Effector memory CD8-positive, alpha-beta T cell (primary cell): ENCODE measurements around the gene C1QTNF12.
"Not testable (repeated sequence)": the region's sequence is repeated elsewhere in the genome, so short reads cannot be mapped to it uniquely, and the experiment has no call there.

Experiments used
- ATAC-seq: fragments of 150-1000 bp; cut with Tn5 transposase; replicated peaks from 2 replicates; pipeline ENCODE4 v1.10.0; 2021; ENCODE audit warnings: mild to moderate bottlenecking, moderate library complexity
- DNase-seq, 3 experiments: peaks; one replicate each; pipeline ENCODE4 v3.0.0; 2021
- H3K27ac Mint-ChIP-seq, 2 donors: one replicate each; pipeline ENCODE4 v1.8.0; 2022; ENCODE audit warnings: mild to moderate bottlenecking in 2 of 2, mixed read lengths in 2 of 2, moderate library complexity in 2 of 2
- H3K27me3 Mint-ChIP-seq, 2 donors: one replicate each; pipeline ENCODE4 v1.8.0; 2022; ENCODE audit warnings: mixed read lengths in 2 of 2
- H3K36me3 Mint-ChIP-seq: one replicate; pipeline ENCODE4 v1.8.0; 2022; ENCODE audit warnings: mild to moderate bottlenecking, moderate library complexity, mixed read lengths; ENCODE audit not compliant: insufficient read depth
- H3K4me1 Mint-ChIP-seq, 2 donors: one replicate each; pipeline ENCODE4 v1.8.0; 2022; ENCODE audit warnings: low read depth in 2 of 2, mixed read lengths in 2 of 2
- H3K4me3 Mint-ChIP-seq, 2 donors: one replicate each; pipeline ENCODE4 v1.8.0; 2022; ENCODE audit warnings: mild to moderate bottlenecking in 2 of 2, mixed read lengths in 2 of 2, moderate library complexity in 2 of 2
- H3K9me3 Mint-ChIP-seq, 2 donors: one replicate each; pipeline ENCODE4 v1.8.0; 2022; ENCODE audit warnings: mixed read lengths in 2 of 2

Gene C1QTNF12

DNA sequence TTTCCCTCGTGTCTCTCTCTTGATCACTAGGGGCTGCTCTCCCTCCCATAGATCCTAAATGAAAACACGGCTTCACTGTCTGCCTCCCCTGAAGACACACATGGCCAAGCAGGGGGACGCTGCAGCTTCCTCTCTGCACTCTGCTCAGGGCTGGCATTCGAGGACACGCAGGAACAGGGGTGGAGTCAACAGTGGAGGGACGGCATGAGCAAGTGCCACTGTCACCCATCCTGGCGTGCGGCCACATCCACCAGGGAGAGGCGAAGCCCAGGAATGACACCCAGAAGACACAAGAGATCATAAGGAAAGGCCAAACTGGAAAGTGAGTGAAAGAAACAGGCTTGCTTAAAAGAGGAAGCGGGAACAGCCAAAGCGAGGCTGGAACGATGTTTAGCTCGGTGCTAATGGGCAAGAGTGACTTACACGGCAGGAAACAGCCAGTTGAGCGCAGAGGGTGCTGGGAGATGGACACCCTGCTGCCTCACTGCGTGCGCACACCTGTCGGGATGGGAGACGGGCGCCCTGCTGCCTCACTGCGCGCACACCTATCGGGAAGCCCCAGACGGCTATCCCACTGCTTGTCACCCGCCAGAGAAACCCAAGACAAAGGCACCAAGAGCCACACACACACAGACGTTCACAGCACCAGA lies 13.6 kb upstream of the C1QTNF12 start:
- peaks cover 14 to 17% of the 10 kb centered on the region in 2 donors for H3K4me1 Mint-ChIP-seq
- peak overlapping the region in 1 of 2 donors; percentile 61 for H3K27ac Mint-ChIP-seq
- ATAC-seq: no peak
- DNase-seq: no peak
- H3K9me3 Mint-ChIP-seq: no peaks in the 10 kb centered on the region
- peaks cover 65% of the 10 kb centered on the region for H3K36me3 Mint-ChIP-seq
- H3K4me3 Mint-ChIP-seq: no peak overlapping the region
- no peaks in the 10 kb centered on the region for H3K27me3 Mint-ChIP-seq

DNA sequence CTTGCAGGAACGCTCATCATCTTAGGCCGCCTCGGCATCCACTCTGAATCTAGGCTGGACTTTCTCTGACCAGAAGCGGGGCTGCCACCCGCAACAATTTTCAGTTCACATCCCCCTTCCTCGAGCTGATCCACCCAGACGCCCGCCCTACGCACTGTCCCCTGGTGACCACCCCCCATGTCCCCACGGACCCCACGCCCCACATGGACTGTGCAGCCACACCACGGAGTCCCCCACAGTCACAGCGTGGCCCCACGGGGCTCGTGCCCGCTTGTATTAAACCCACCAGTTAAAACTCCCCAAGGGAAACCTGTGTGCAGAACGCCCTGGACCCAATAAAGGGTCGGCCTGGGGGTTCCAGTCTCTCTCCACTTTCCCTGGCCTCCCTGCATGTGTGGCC lies 13.0 kb upstream of the C1QTNF12 start:
- peaks cover 14 to 17% of the 10 kb centered on the region in 2 donors for H3K4me1 Mint-ChIP-seq
- peaks cover 61% of the 10 kb centered on the region for H3K36me3 Mint-ChIP-seq
- no peaks in the 10 kb centered on the region for H3K9me3 Mint-ChIP-seq
- DNase-seq (no peak), ATAC-seq (no peak)
- H3K27me3 Mint-ChIP-seq: no peaks in the 10 kb centered on the region
- no peak overlapping the region for H3K4me3 Mint-ChIP-seq
- H3K27ac Mint-ChIP-seq: peak overlapping the region in 1 of 2 donors; percentile 61

DNA sequence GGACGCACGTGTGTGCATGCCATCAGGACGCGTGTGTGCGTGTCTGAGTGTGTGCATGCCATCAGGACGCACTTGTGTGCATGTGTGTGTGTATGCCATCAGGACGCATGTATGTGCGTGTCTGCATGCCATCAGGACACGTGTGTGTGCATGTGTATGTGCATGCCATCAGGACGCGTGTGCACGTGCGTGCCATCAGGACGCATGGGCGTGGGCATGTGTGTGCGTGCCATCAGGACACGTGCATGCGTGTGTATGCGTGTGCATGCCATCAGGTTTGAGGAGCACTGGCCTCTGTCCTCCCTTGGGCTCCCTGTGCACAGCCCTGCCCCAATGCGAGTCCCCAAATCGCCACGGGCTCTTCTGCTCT lies 12.6 kb upstream of the C1QTNF12 start:
- no peak for DNase-seq
- ATAC-seq: no peak
- Mint-ChIP-seq H3K4me3 (no peak overlapping the region), H3K27me3 (no peaks in the 10 kb centered on the region), H3K9me3 (no peaks in the 10 kb centered on the region), H3K4me1 (peaks cover 14 to 17% of the 10 kb centered on the region in 2 donors), H3K36me3 (peaks cover 58% of the 10 kb centered on the region), H3K27ac (no peak overlapping the region)

DNA sequence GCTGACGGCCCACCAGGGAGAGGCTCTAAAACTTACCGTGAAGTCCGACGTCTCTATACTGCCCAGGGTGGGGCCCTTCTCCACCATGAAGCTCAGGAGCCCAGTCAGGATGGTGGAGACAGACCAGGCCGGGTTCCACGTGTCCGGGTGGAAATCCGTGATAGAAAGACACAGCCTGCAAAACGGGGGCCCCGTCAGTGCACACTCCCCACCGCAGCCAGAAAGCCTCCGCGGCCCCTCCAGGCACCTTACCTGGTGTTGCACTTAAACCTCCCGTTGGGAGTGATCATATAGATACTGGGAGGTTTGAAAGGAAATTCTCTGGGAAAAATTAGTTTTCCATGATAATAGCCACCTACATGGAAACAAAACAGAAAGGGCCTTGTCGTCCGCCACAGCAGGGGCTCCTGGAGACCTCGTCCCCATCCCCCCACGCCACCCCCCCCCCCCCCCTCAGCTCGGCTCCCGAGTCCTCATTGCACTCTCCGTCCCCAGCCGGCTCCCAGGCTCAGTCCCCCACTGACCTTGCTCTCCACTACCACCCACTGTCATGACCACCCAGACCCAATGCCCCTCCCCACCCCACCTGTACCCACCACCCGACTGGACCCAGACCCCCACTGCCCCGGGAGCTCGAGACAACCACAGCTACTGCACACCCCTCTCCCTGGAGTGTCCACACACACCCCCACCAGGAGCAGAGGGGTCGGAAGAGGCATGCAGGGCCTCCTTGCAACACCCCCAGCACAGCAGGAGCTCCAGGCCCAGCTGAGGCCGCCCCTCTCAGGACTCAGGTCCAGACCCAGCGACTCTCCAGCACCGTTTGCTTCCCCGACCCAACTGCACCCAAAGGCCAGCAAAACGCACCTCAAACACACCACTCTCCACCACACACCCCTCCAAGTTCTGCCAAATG lies 10.7 kb upstream of the C1QTNF12 start:
- H3K4me3 Mint-ChIP-seq: no peak overlapping the region
- ATAC-seq (no peak), DNase-seq (no peak)
- peak overlapping the region in 1 of 2 donors; percentile 81 for H3K27ac Mint-ChIP-seq
- H3K36me3 Mint-ChIP-seq: peaks cover 56% of the 10 kb centered on the region
- peaks cover 19% of the 10 kb centered on the region in 2 donors for H3K4me1 Mint-ChIP-seq
- H3K27me3 Mint-ChIP-seq: no peaks in the 10 kb centered on the region
- no peaks in the 10 kb centered on the region for H3K9me3 Mint-ChIP-seq

DNA sequence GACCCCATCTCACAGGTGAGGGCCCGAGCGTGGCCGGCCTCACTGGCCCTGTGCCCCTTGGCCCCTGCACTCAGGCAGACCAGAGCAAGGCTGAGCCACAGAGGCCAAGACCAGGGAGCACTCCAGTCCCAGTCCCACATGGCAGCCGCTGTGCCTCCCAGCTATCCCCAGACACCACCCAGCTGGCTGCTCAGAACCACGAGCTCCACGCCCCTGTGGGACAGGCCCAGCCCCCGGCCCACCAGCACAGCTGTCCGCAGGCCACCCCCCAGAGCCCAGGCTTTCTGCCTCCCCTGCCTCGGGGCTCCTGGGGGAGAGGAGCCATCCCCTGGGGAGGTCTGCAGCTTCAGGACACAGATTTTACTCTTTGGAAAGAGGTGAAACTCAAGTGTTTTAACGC lies 9.1 kb upstream of the C1QTNF12 start:
- Mint-ChIP-seq H3K27me3 (no peaks in the 10 kb centered on the region), H3K4me1 (peaks cover 17 to 19% of the 10 kb centered on the region in 2 donors), H3K27ac (no peak overlapping the region), H3K4me3 (no peak overlapping the region), H3K36me3 (peaks cover 46% of the 10 kb centered on the region), H3K9me3 (no peaks in the 10 kb centered on the region)
- no peak for DNase-seq
- no peak for ATAC-seq

DNA sequence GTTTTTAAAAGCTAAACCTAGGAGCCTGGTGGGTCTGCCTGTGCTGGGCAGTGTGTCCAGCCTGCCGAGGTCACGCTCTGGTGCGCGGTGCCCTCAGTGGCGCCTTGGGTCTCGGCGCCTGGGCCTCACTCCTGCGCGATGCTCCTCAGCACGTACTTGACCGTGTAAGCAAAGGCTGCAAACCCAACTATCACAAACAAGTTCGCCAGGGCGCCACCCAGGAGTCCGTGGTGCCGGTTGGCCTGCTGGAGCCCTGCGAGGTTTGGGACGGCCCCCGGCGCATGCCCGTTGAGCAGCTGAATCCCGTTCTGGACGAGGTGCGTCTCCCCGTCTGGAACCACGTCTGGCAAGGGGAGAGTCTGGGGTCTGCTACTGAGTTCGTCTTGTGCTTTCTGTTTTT lies 8.6 kb upstream of the C1QTNF12 start:
- DNase-seq: no peak
- Mint-ChIP-seq H3K27ac (no peak overlapping the region), H3K27me3 (no peaks in the 10 kb centered on the region), H3K4me1 (peaks cover 17 to 19% of the 10 kb centered on the region in 2 donors), H3K4me3 (no peak overlapping the region), H3K9me3 (no peaks in the 10 kb centered on the region), H3K36me3 (peaks cover 44% of the 10 kb centered on the region)
- ATAC-seq: no peak

DNA sequence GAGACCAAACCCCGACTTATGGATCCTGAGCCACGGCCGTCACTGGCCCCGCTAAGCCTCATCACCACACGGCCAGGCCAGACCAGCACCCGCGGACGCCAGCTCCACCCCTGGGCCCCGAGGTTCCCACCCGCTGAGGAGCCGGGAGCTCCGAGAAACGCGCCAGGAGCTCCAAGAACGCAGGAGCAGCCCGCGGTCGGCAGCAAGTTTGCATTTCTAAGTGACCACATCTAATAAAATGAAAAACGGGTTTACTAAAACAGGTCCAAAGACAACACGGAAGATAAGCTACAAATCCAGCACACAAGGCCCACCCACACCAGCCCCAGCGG lies 8.1 kb upstream of the C1QTNF12 start:
- peaks cover 14 to 16% of the 10 kb centered on the region in 2 donors for H3K4me1 Mint-ChIP-seq
- no peaks in the 10 kb centered on the region for H3K9me3 Mint-ChIP-seq
- no peak for ATAC-seq
- no peaks in the 10 kb centered on the region for H3K27me3 Mint-ChIP-seq
- no peak for DNase-seq
- no peak overlapping the region for H3K4me3 Mint-ChIP-seq
- H3K36me3 Mint-ChIP-seq: peaks cover 42% of the 10 kb centered on the region
- H3K27ac Mint-ChIP-seq: no peak overlapping the region

DNA sequence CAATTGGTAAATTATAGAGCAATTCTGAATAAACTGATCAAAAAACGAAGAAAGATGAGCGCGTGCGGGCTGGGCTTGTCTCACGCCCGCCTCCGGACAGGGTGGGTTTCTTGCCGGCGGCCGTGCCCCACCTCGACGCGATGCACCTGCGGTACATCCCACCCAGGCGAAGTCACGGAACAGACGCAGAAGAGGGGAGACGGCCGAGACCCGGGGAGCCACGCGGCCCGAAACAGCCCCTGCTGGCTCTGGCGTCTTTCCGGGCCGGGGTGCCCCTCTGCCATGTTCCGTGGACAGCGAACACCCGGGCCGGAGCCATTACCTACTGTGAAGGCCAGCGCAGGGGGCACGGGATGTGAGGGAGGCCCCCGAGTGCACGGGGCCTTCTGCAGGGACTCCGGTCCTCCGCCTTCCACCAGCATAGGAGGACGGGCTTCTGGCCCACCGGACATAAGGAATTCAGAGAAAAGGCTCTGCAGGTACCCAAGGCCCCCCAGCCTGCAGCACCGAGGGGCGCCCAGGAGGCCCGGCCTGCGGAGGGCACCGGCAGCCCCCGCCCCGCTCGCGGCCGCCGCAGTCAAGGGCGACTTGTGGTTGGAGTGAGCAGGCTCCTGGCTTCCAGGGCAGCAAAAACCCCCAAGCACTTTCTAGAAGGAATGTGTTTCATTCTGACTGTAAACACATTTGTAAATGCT lies 7.6 kb upstream of the C1QTNF12 start:
- Mint-ChIP-seq H3K4me3 (no peak overlapping the region), H3K4me1 (peaks cover 13 to 16% of the 10 kb centered on the region in 2 donors), H3K36me3 (peaks cover 40% of the 10 kb centered on the region), H3K9me3 (no peaks in the 10 kb centered on the region), H3K27ac (peak overlapping the region in 1 of 2 donors; percentile 19), H3K27me3 (no peaks in the 10 kb centered on the region)
- DNase-seq: no peak
- no peak for ATAC-seq

DNA sequence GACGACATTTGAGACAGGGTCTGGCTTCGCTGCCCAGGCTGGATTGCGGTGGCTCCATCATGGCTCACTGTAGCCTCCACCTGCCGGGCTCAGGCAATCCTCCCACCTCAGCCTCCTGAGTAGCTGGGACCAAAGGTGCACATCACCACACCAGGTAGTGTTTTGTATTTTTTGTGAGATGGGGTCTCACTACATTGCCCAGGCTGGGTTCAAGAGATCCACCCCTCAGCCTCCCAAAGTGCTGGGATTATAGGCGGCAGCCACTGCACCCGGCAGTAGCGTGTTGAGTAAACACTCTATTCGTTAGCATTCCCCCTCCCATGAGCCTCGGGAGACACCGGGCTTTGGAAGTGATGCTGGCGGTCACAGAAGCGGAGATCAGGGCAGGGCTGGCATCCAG lies 6.8 kb upstream of the C1QTNF12 start:
- Mint-ChIP-seq H3K9me3 (no peaks in the 10 kb centered on the region), H3K4me1 (peaks cover 13 to 15% of the 10 kb centered on the region in 2 donors), H3K27ac (peak overlapping the region in 1 of 2 donors; percentile 19), H3K27me3 (no peaks in the 10 kb centered on the region), H3K4me3 (no peak overlapping the region), H3K36me3 (peaks cover 36% of the 10 kb centered on the region)
- ATAC-seq (no peak), DNase-seq (no peak)

DNA sequence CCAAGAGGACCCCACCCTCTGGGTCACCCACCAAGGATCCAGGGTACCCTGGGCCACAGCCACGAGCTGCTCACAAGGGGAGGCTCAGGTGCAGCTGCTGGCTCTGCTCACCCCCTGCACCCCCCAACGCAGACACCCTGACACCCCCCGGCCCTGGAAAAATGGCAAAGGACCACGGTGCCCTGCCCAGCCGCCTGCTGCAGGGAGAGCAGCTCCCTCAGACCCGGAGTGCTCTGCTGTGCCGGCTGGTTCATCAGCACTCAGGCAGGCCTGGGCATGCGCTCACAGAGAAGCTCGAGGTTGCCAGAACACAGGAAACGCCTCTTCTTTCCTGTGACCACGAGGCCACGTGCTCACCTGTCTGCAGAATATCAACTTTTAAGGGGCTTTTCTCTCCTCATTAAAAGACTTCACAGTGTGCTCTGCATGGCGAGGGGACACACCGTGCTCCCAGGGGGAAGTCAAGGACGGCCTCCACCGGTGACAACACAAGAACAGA lies 4.3 kb upstream of the C1QTNF12 start:
- peaks cover 9 to 12% of the 10 kb centered on the region in 2 donors for H3K4me1 Mint-ChIP-seq
- no peaks in the 10 kb centered on the region for H3K9me3 Mint-ChIP-seq
- H3K4me3 Mint-ChIP-seq: peak overlapping the region; percentile 33 to 55
- ATAC-seq (peak; percentile 99), DNase-seq (peak; percentile 47 to 59 (median 50))
- H3K36me3 Mint-ChIP-seq: peaks cover 21% of the 10 kb centered on the region
- peak overlapping the region; percentile 38 to 72 for H3K27ac Mint-ChIP-seq
- no peaks in the 10 kb centered on the region for H3K27me3 Mint-ChIP-seq

DNA sequence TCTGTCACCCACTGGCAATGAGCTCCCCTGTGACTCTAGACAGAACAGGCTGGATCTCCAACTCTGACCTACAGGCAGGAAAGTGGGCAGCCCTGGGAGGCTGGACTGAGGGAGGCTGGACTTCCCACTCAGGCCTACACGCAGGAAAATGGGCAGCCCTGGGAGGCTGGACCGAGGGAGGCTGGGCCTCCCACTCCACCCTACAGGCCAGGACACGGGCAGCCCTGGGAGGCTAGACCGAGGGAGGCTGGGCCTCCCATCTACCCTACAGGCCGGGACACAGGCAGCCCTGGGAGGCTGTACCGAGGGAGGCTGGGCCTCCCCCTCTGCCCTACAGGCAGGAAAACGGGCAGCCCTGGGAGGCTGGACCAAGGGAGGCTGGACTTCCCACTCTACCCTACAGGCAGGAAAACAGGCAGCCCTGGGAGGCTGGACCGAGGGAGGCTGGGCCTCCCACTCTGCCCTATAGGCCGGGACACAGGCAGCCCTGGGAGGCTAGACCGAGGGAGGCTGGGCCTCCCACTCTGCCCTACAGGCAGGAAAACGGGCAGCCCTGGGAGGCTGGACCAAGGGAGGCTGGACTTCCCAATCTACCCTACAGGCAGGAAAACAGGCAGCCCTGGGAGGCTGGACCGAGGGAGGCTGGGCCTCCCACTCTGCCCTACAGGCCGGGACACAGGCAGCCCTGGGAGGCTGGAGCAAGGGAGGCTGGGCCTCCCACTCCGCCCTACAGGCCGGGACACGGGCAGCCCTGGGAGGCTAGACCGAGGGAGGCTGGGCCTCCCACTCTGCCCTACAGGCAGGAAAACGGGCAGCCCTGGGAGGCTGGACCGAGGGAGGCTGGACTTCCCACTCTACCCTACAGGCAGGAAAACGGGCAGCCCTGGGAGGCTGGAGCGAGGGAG lies 1.7 kb upstream of the C1QTNF12 start:
- not testable (repeated sequence) for H3K9me3 Mint-ChIP-seq, H3K4me3 Mint-ChIP-seq, H3K27me3 Mint-ChIP-seq, DNase-seq, ATAC-seq, H3K27ac Mint-ChIP-seq
- Mint-ChIP-seq H3K4me1 (peaks cover 9 to 12% of the 10 kb centered on the region in 2 donors), H3K36me3 (peaks cover 13% of the 10 kb centered on the region)

DNA sequence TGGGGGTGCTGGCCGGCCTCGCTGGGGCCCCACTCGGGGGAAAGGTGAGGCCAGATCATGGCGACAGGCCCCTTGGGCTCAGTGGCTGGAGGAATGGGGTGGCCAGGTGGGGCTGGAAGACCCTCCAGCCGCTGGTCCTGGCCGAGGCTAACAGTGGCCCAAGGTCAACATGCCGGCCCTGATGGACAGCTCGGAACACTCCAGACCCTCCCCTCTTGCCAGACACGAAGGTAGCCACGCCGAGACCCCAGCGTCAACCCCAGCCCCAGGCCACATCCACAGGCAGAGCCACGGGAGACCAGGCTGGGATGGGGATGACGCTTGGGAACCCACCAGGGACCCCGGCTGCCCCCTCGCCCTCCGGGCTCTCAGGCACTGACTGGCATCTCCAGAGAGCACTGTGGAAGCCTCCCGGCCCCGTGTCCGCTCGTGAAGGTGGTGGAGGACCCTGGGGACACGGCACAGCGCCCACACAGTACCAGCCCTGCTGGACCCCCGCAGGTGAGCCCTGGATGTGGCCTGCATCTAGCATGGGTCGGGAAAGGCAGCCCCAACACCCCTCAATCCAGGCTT lies 905 bp upstream of the C1QTNF12 start:
- peaks cover 4 to 7% of the 10 kb centered on the region in 2 donors for H3K4me1 Mint-ChIP-seq
- DNase-seq (no peak), ATAC-seq (no peak)
- H3K9me3 Mint-ChIP-seq: no peaks in the 10 kb centered on the region
- peaks cover 5% of the 10 kb centered on the region for H3K36me3 Mint-ChIP-seq
- H3K27ac Mint-ChIP-seq: no peak overlapping the region
- H3K27me3 Mint-ChIP-seq: no peaks in the 10 kb centered on the region
- no peak overlapping the region for H3K4me3 Mint-ChIP-seq
